CD14-positive monocyte (primary cell): ENCODE measurements around the gene MYLK2. TPM values are rescaled to one million over a fixed set of nuclear protein-coding genes. Genes with fewer than 3 reads are reported as not detected.

Experiments
- DNase-seq, 3 donors: peaks; one replicate each; pipeline ENCODE4 v3.0.0-alpha.2; 2011 to 2022
- H2AFZ ChIP-seq: 2 replicates; pipeline ENCODE4 v1.6.0; 2012; ENCODE audit warnings: mild to moderate bottlenecking, low read depth, low read length, inconsistent platforms; ENCODE audit not compliant: insufficient read depth, poor library complexity, severe bottlenecking
- H3K27ac ChIP-seq, 2 donors: 1 replicate in 1 of 2; 2 replicates in 1 of 2; pipeline ENCODE4 v1.5.1; 2012 to 2013; ENCODE audit warnings: low read length in 2 of 2, control low read depth in 1 of 2, inconsistent platforms in 1 of 2, low read depth in 1 of 2, mild to moderate bottlenecking in 1 of 2
- H3K27me3 ChIP-seq, 2 donors: one replicate each; pipeline versions ENCODE4 v1.6.0 to v1.6.1; 2011 to 2013; ENCODE audit warnings: low read length in 2 of 2; ENCODE audit not compliant: control insufficient read depth in 2 of 2, insufficient read depth in 2 of 2
- H3K36me3 ChIP-seq, 2 donors: replicated peaks in 1 of 2; 1 replicate in 1 of 2; 2 replicates in 1 of 2; pipeline versions ENCODE4 v1.5.1 to v1.6.1; 2012 to 2013; ENCODE audit warnings: low read length in 2 of 2, control low read depth in 1 of 2, inconsistent platforms in 1 of 2, mild to moderate bottlenecking in 1 of 2; ENCODE audit not compliant: insufficient read depth in 2 of 2, control insufficient read depth in 1 of 2
- H3K4me1 ChIP-seq, 2 donors: 1 replicate in 1 of 2; 2 replicates in 1 of 2; pipeline versions ENCODE4 v1.5.1 to v1.6.1; 2012 to 2013; ENCODE audit warnings: low read length in 2 of 2, control low read depth in 1 of 2, inconsistent platforms in 1 of 2, mild to moderate bottlenecking in 1 of 2, moderate library complexity in 1 of 2; ENCODE audit not compliant: insufficient read depth in 2 of 2, control insufficient read depth in 1 of 2
- H3K4me2 ChIP-seq: replicated peaks from 2 replicates; pipeline ENCODE3; 2012; ENCODE audit warnings: low read length, moderate library complexity, mild to moderate bottlenecking; ENCODE audit not compliant: poor library complexity, severe bottlenecking; ENCODE audit errors: extremely low read depth
- H3K4me3 ChIP-seq, 3 experiments: fragments of 200-600 bp in 1 of 3; sonication (generic) in 1 of 3; replicated peaks in 1 of 3; 1 replicate in 2 of 3; 2 replicates in 1 of 3; pipeline ENCODE4 v1.5.1; 2011 to 2013; ENCODE audit warnings: low read length in 3 of 3, mild to moderate bottlenecking in 3 of 3, control low read depth in 2 of 3, low read depth in 2 of 3, inconsistent platforms in 1 of 3, moderate library complexity in 1 of 3
- H3K79me2 ChIP-seq: 2 replicates; pipeline ENCODE4 v1.6.0; 2012; ENCODE audit warnings: mild to moderate bottlenecking, control low read depth, inconsistent platforms, low read length, moderate library complexity; ENCODE audit not compliant: insufficient read depth
- H3K9ac ChIP-seq: 2 replicates; pipeline ENCODE4 v1.6.0; 2017; ENCODE audit warnings: low read length, mild to moderate bottlenecking; ENCODE audit not compliant: insufficient read depth, poor library complexity, severe bottlenecking
- H3K9me3 ChIP-seq, 2 donors: replicated peaks in 1 of 2; 1 replicate in 1 of 2; 2 replicates in 1 of 2; pipeline versions ENCODE4 v1.5.1 to v1.6.1; 2012 to 2013; ENCODE audit warnings: low read length in 2 of 2, control low read depth in 1 of 2; ENCODE audit not compliant: control insufficient read depth in 1 of 2, insufficient read depth in 1 of 2
- H4K20me1 ChIP-seq: 2 replicates; pipeline ENCODE4 v1.6.0; 2012; ENCODE audit warnings: mild to moderate bottlenecking, low read length, control low read depth, moderate library complexity; ENCODE audit not compliant: insufficient read depth
- H3K27ac Mint-ChIP-seq, 7 donors: one replicate each; pipeline ENCODE4 v1.8.0; 2020; ENCODE audit warnings: mild to moderate bottlenecking in 7 of 7, mixed read lengths in 7 of 7, moderate library complexity in 6 of 7, inconsistent platforms in 2 of 7
- H3K27me3 Mint-ChIP-seq, 3 donors: one replicate each; pipeline ENCODE4 v1.8.0; 2021 to 2022; ENCODE audit warnings: low read depth in 3 of 3, mild to moderate bottlenecking in 3 of 3, mixed read lengths in 3 of 3, moderate library complexity in 3 of 3, inconsistent platforms in 1 of 3
- H3K36me3 Mint-ChIP-seq, 2 donors: one replicate each; pipeline ENCODE4 v1.8.0; 2020; ENCODE audit warnings: mixed read lengths in 2 of 2, inconsistent platforms in 1 of 2, mild to moderate bottlenecking in 1 of 2
- H3K4me1 Mint-ChIP-seq: one replicate; pipeline ENCODE4 v1.8.0; 2020; ENCODE audit warnings: mild to moderate bottlenecking, mixed read lengths
- H3K4me3 Mint-ChIP-seq, 2 donors: one replicate each; pipeline ENCODE4 v1.8.0; 2020; ENCODE audit warnings: mild to moderate bottlenecking in 2 of 2, mixed read lengths in 2 of 2, moderate library complexity in 1 of 2
- H3K9me3 Mint-ChIP-seq, 7 donors: one replicate each; pipeline ENCODE4 v1.8.0; 2020 to 2022; ENCODE audit warnings: mixed read lengths in 7 of 7, mild to moderate bottlenecking in 6 of 7, moderate library complexity in 6 of 7, inconsistent platforms in 2 of 7
- CTCF ChIP-seq: fragments of 200-600 bp; IDR thresholded peaks from one replicate; pipeline ENCODE4 v1.8.0; 2022; ENCODE audit warnings: antibody characterized with exemption, mild to moderate bottlenecking
- WGBS: methylation state at CpG from one replicate; pipeline ENCODE4 v1.1.5; 2013; ENCODE audit warnings: missing lambda C conversion rate; ENCODE audit not compliant: insufficient coverage; 5-methylcytosine and 5-hydroxymethylcytosine counted together
- intact Hi-C, 2 donors: fragments of 100-400 bp; cut with micrococcal nuclease; formaldehyde crosslinking; loops; one replicate each; pipeline versions ENCODE4 v1.15.0 to v1.15.1; 2023
- polyA plus RNA-seq, 3 donors: library from polyadenylated mRNA; depleted of rRNA in 1 of 3; unstranded in 2 of 3; stranded (reverse) in 1 of 3; fragments of 300-500 nt in 2 of 3; fragments of >200 nt in 1 of 3; fragmentation: Illumina TruSeq in 2 of 3; gene quantifications; 1 replicate in 2 of 3; 2 replicates in 1 of 3; pipeline ENCODE4 v1.2.3, GENCODE V29; 2012 to 2021

The MYLK2 gene
- polyA plus RNA-seq, 3 donors: not detected

DNA sequence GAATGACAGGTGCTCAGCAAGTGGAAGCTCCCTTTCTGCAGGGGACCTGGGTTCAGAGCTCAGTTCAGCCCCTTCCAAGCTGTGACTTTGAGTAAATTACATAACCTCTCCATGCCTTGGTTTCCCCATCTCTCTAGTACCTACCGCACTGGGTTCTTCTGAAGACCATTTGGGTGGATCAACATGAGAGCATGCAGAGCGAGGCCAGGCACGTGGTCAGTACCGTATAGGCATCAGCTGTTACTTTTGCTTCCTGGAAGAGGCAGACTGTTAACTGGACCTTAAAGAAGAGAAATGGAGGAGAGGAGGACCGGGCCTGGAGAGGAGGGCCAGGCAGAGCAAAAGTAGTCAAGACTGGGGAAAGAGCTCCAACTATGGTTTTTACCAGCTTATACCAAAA lies 1.7 kb upstream of the MYLK2 start:
- H3K4me1 Mint-ChIP-seq: no peaks in the 10 kb centered on the region
- no peak overlapping the region for H3K4me2 ChIP-seq
- intact Hi-C loops: no loop called here
- H3K27me3 Mint-ChIP-seq: peaks cover 2 to 8% (median 5%) of the 10 kb centered on the region in 3 donors
- H3K4me3 ChIP-seq: no peak overlapping the region
- no peak overlapping the region for H3K4me3 Mint-ChIP-seq
- no peaks in the 10 kb centered on the region for H3K36me3 ChIP-seq
- H3K4me1 ChIP-seq: peaks cover 0 to 2% of the 10 kb centered on the region in 2 donors
- no peak overlapping the region for H3K27ac ChIP-seq
- H3K9ac ChIP-seq: no peak overlapping the region
- H3K36me3 Mint-ChIP-seq: no peaks in the 10 kb centered on the region
- H3K79me2 ChIP-seq: no peaks in the 10 kb centered on the region
- TF ChIP-seq CTCF: no peak
- WGBS: 96% methylated on average over 4 of the region's 5 CpGs
- no peaks in the 10 kb centered on the region for H3K9me3 ChIP-seq
- H3K9me3 Mint-ChIP-seq: peaks cover 0 to 2% (median 0%) of the 10 kb centered on the region in 7 donors
- H3K27ac Mint-ChIP-seq: no peak overlapping the region
- peaks cover 0 to 4% of the 10 kb centered on the region in 2 donors for H3K27me3 ChIP-seq
- no peaks in the 10 kb centered on the region for H4K20me1 ChIP-seq
- no peak overlapping the region for H2AFZ ChIP-seq
- no peak for DNase-seq

- Histone ChIP-seq H2AFZ (no peak overlapping the region), H4K20me1 (no peaks in the 10 kb centered on the region), H3K27me3 (peaks cover 0 to 6% of the 10 kb centered on the region in 2 donors), H3K4me2 (no peak overlapping the region), H3K4me1 (peaks cover 3 to 9% of the 10 kb centered on the region in 2 donors), H3K9ac (no peak overlapping the region), H3K27ac (no peak overlapping the region), H3K9me3 (no peaks in the 10 kb centered on the region), H3K79me2 (no peaks in the 10 kb centered on the region), H3K4me3 (no peak overlapping the region), H3K36me3 (no peaks in the 10 kb centered on the region)
- 73% methylated on average over 6 of the region's 8 CpGs for WGBS
- Mint-ChIP-seq H3K27me3 (peaks cover 2 to 8% (median 5%) of the 10 kb centered on the region in 3 donors), H3K27ac (no peak overlapping the region), H3K4me3 (no peak overlapping the region), H3K36me3 (no peaks in the 10 kb centered on the region), H3K9me3 (peaks cover 0 to 2% (median 0%) of the 10 kb centered on the region in 7 donors), H3K4me1 (peaks cover 4% of the 10 kb centered on the region)
- DNase-seq: no peak
- intact Hi-C loops: no loop called here
- TF ChIP-seq CTCF: no peak
Measured at GRCh38 chr20:31818376-31818908, 714 bp upstream of the MYLK2 start.
